HEK293 (cell line): ENCODE data around the gene NFIC.

Experiments used
- EGR2 ChIP-seq: fragments of 450-650 bp; formaldehyde crosslinking; IDR thresholded peaks from 2 replicates; pipeline ENCODE4 v1.5.1; 2016; ENCODE audit warnings: low read depth, missing biosample characterization, missing genetic modification characterization
- FEZF1 ChIP-seq: fragments of 450-650 bp; formaldehyde crosslinking; IDR thresholded peaks from 2 replicates; pipeline ENCODE4 v1.5.1; 2016; ENCODE audit warnings: missing biosample characterization, missing genetic modification characterization
- SCRT1 ChIP-seq: fragments of 450-650 bp; formaldehyde crosslinking; IDR thresholded peaks from 2 replicates; pipeline ENCODE4 v1.5.1; 2016; ENCODE audit warnings: missing biosample characterization, missing genetic modification characterization, borderline replicate concordance
- SP2 ChIP-seq: fragments of 450-650 bp; formaldehyde crosslinking; IDR thresholded peaks from 2 replicates; pipeline ENCODE4 v1.5.1; 2016; ENCODE audit warnings: missing biosample characterization, missing genetic modification characterization
- ZBTB17 ChIP-seq: fragments of 450-650 bp; formaldehyde crosslinking; IDR thresholded peaks from 2 replicates; pipeline ENCODE4 v1.5.1; 2016; ENCODE audit warnings: missing biosample characterization, missing genetic modification characterization
- ZBTB7A ChIP-seq: fragments of 450-650 bp; formaldehyde crosslinking; IDR thresholded peaks from 2 replicates; pipeline ENCODE4 v1.5.1; 2016; ENCODE audit warnings: low read depth, missing biosample characterization, missing genetic modification characterization
- ZNF121 ChIP-seq: fragments of 450-650 bp; formaldehyde crosslinking; IDR thresholded peaks from 2 replicates; pipeline ENCODE4 v1.5.1; 2016; ENCODE audit warnings: missing biosample characterization, missing genetic modification characterization
- ZNF133 ChIP-seq: fragments of 450-650 bp; formaldehyde crosslinking; IDR thresholded peaks from 2 replicates; pipeline ENCODE4 v1.5.1; 2016; ENCODE audit warnings: missing biosample characterization, missing genetic modification characterization
- ZNF16 ChIP-seq: fragments of 450-650 bp; formaldehyde crosslinking; IDR thresholded peaks from 2 replicates; pipeline ENCODE4 v1.5.1; 2016; ENCODE audit warnings: low read depth, missing biosample characterization, missing genetic modification characterization
- ZNF169 ChIP-seq: fragments of 450-650 bp; formaldehyde crosslinking; IDR thresholded peaks from 2 replicates; pipeline ENCODE4 v1.5.1; 2016; ENCODE audit warnings: missing biosample characterization, missing genetic modification characterization
- ZNF2 ChIP-seq: fragments of 450-650 bp; formaldehyde crosslinking; IDR thresholded peaks from 2 replicates; pipeline ENCODE4 v1.5.1; 2016; ENCODE audit warnings: missing biosample characterization, missing genetic modification characterization
- ZNF214 ChIP-seq: fragments of 450-650 bp; formaldehyde crosslinking; IDR thresholded peaks from 2 replicates; pipeline ENCODE4 v1.5.1; 2017; ENCODE audit warnings: missing biosample characterization, mild to moderate bottlenecking, missing genetic modification characterization, borderline replicate concordance
- ZNF24 ChIP-seq: fragments of 450-650 bp; formaldehyde crosslinking; IDR thresholded peaks from 2 replicates; pipeline ENCODE4 v1.5.1; 2016; ENCODE audit warnings: missing biosample characterization, missing genetic modification characterization
- ZNF266 ChIP-seq: fragments of 450-650 bp; formaldehyde crosslinking; IDR thresholded peaks from 2 replicates; pipeline ENCODE4 v1.5.1; 2016; ENCODE audit warnings: missing biosample characterization, missing genetic modification characterization, low read depth
- ZNF350 ChIP-seq: fragments of 450-650 bp; formaldehyde crosslinking; IDR thresholded peaks from 2 replicates; pipeline ENCODE4 v1.5.0; 2017; ENCODE audit warnings: missing biosample characterization, mild to moderate bottlenecking, missing genetic modification characterization
- ZNF555 ChIP-seq: fragments of 450-650 bp; formaldehyde crosslinking; conservative IDR thresholded peaks from 2 replicates; pipeline ENCODE4 v1.5.1; 2017; ENCODE audit warnings: missing biosample characterization, mild to moderate bottlenecking, missing genetic modification characterization, inconsistent platforms
- ZNF596 ChIP-seq: fragments of 450-650 bp; IDR thresholded peaks from 2 replicates; pipeline ENCODE4 v1.5.0; 2018; ENCODE audit warnings: missing biosample characterization, mild to moderate bottlenecking, missing genetic modification characterization, moderate library complexity
- ZNF707 ChIP-seq: fragments of 450-650 bp; formaldehyde crosslinking; IDR thresholded peaks from 2 replicates; pipeline ENCODE4 v1.5.1; 2016; ENCODE audit warnings: missing biosample characterization, missing genetic modification characterization
- ZNF776 ChIP-seq: fragments of 450-650 bp; formaldehyde crosslinking; IDR thresholded peaks from 2 replicates; pipeline ENCODE4 v1.5.0; 2017; ENCODE audit warnings: missing biosample characterization, missing genetic modification characterization, borderline replicate concordance
- ZNF777 ChIP-seq: fragments of 450-650 bp; formaldehyde crosslinking; IDR thresholded peaks from 2 replicates; pipeline ENCODE4 v1.5.1; 2017; ENCODE audit warnings: missing biosample characterization, missing genetic modification characterization, borderline replicate concordance
- ZNF792 ChIP-seq: fragments of 450-650 bp; formaldehyde crosslinking; IDR thresholded peaks from 2 replicates; pipeline ENCODE4 v1.5.1; 2016; ENCODE audit warnings: missing biosample characterization, missing genetic modification characterization
- ZNF837 ChIP-seq: fragments of 450-650 bp; formaldehyde crosslinking; IDR thresholded peaks from 2 replicates; pipeline ENCODE4 v1.5.1; 2016; ENCODE audit warnings: missing biosample characterization, missing genetic modification characterization
- ZXDB ChIP-seq: fragments of 450-650 bp; formaldehyde crosslinking; IDR thresholded peaks from 2 replicates; pipeline ENCODE4 v1.5.1; 2016; ENCODE audit warnings: missing biosample characterization, missing genetic modification characterization
- TF ChIP-seq, protein P1 (sequence below): fragments of 450-650 bp; formaldehyde crosslinking; IDR thresholded peaks from 2 replicates; pipeline ENCODE4 v1.5.1; 2016; ENCODE audit warnings: missing biosample characterization, missing genetic modification characterization
- TF ChIP-seq, protein P2 (sequence below): fragments of 450-650 bp; formaldehyde crosslinking; IDR thresholded peaks from 2 replicates; pipeline ENCODE4 v1.5.1; 2016; ENCODE audit warnings: missing biosample characterization, missing genetic modification characterization
- TF ChIP-seq, protein P3 (sequence below): fragments of 450-650 bp; formaldehyde crosslinking; IDR thresholded peaks from 2 replicates; pipeline ENCODE4 v1.5.0; 2017; ENCODE audit warnings: missing biosample characterization, missing genetic modification characterization, borderline replicate concordance
- TF ChIP-seq, protein P4 (sequence below): fragments of 450-650 bp; formaldehyde crosslinking; IDR thresholded peaks from 2 replicates; pipeline ENCODE4 v1.5.1; 2017; ENCODE audit warnings: missing biosample characterization, missing genetic modification characterization
- TF ChIP-seq, protein P5 (sequence below): sonication (generic); formaldehyde crosslinking; IDR thresholded peaks from 2 replicates; pipeline ENCODE4 v1.8.1; 2022; ENCODE audit warnings: mild to moderate bottlenecking, moderate library complexity, missing genetic modification reagents

Gene NFIC

DNA sequence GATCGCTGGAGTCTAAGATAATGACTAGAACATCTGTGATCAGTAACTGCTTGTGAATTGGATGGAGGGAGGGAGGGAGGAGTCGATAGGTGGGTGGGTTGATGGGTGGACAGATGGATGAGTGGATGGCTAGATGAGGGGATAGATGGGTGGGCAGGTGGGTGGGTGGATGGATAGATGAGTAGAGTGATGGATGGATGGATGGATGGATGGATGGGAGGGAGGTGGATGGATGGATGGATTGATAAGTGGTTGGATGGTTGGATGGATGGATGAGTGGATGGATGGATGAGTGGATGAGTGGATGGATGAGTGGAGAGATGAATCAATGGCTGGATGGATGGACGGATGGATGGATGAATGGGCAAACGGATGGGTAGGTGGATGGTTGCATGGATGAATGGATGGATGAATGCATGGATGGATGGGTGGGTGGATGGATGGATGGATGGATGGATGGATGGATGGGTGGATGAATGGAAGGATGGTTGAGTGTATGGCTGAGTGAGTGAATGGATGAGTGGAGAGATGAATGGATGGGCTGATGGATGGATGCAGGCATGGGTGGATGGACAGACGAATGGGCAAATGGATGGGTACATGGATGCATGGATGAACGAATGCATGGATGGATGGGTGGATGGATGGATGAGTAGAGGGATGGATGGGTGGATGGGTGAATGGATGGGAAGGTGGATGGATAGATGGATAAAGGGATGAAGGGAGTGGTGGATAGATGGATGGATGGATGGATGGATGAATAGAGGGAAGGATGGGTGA, 44.0 kb upstream of the NFIC start (continued):
- TF ChIP-seq ZNF16 (no peak), SCRT1 (tag by site-specific recombination) (no peak), FEZF1 (no peak), ZNF707 (tag by site-specific recombination) (0 out of 2 replicates have a peak, but pooled peaks have one; percentile 10), ZNF121 (no peak), ZBTB7A (tag by site-specific recombination) (peak; percentile 47; the same call in 1 of the 2 replicates), ZNF350 (tag by site-specific recombination) (no peak), ZNF214 (tag by site-specific recombination) (no peak), ZNF792 (tag by site-specific recombination) (no peak), ZBTB17 (tag by site-specific recombination) (peak; percentile 100), ZNF24 (tag by site-specific recombination) (no peak), ZNF837 (tag by site-specific recombination) (no peak), ZNF596 (tag by site-specific recombination) (no peak), ZNF133 (tag by site-specific recombination) (no peak), ZNF266 (tag by site-specific recombination) (0 out of 2 replicates have a peak, but pooled peaks have one; percentile 22), ZXDB (tag by site-specific recombination) (no peak), ZNF555 (no peak), ZNF777 (tag by site-specific recombination) (no peak), ZNF776 (tag by site-specific recombination) (peak; percentile 82; the same call in 1 of the 2 replicates), ZNF2 (tag by site-specific recombination) (no peak), EGR2 (tag by site-specific recombination) (peak; percentile 75; the same call in 1 of the 2 replicates), ZNF169 (tag by site-specific recombination) (no peak), SP2 (tag by site-specific recombination) (peak; percentile 18; the same call in 1 of the 2 replicates)
- TF ChIP-seq, protein P1, sequence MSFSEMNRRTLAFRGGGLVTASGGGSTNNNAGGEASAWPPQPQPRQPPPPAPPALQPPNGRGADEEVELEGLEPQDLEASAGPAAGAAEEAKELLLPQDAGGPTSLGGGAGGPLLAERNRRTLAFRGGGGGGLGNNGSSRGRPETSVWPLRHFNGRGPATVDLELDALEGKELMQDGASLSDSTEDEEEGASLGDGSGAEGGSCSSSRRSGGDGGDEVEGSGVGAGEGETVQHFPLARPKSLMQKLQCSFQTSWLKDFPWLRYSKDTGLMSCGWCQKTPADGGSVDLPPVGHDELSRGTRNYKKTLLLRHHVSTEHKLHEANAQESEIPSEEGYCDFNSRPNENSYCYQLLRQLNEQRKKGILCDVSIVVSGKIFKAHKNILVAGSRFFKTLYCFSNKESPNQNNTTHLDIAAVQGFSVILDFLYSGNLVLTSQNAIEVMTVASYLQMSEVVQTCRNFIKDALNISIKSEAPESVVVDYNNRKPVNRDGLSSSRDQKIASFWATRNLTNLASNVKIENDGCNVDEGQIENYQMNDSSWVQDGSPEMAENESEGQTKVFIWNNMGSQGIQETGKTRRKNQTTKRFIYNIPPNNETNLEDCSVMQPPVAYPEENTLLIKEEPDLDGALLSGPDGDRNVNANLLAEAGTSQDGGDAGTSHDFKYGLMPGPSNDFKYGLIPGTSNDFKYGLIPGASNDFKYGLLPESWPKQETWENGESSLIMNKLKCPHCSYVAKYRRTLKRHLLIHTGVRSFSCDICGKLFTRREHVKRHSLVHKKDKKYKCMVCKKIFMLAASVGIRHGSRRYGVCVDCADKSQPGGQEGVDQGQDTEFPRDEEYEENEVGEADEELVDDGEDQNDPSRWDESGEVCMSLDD (tag by site-specific recombination): no peak
- TF ChIP-seq, protein P2, sequence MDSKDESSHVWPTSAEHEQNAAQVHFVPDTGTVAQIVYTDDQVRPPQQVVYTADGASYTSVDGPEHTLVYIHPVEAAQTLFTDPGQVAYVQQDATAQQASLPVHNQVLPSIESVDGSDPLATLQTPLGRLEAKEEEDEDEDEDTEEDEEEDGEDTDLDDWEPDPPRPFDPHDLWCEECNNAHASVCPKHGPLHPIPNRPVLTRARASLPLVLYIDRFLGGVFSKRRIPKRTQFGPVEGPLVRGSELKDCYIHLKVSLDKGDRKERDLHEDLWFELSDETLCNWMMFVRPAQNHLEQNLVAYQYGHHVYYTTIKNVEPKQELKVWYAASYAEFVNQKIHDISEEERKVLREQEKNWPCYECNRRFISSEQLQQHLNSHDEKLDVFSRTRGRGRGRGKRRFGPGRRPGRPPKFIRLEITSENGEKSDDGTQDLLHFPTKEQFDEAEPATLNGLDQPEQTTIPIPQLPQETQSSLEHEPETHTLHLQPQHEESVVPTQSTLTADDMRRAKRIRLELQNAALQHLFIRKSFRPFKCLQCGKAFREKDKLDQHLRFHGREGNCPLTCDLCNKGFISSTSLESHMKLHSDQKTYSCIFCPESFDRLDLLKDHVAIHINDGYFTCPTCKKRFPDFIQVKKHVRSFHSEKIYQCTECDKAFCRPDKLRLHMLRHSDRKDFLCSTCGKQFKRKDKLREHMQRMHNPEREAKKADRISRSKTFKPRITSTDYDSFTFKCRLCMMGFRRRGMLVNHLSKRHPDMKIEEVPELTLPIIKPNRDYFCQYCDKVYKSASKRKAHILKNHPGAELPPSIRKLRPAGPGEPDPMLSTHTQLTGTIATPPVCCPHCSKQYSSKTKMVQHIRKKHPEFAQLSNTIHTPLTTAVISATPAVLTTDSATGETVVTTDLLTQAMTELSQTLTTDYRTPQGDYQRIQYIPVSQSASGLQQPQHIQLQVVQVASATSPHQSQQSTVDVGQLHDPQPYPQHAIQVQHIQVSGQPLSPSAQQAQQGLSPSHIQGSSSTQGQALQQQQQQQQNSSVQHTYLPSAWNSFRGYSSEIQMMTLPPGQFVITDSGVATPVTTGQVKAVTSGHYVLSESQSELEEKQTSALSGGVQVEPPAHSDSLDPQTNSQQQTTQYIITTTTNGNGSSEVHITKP (tag by site-specific recombination): no peak
- TF ChIP-seq, protein P3, sequence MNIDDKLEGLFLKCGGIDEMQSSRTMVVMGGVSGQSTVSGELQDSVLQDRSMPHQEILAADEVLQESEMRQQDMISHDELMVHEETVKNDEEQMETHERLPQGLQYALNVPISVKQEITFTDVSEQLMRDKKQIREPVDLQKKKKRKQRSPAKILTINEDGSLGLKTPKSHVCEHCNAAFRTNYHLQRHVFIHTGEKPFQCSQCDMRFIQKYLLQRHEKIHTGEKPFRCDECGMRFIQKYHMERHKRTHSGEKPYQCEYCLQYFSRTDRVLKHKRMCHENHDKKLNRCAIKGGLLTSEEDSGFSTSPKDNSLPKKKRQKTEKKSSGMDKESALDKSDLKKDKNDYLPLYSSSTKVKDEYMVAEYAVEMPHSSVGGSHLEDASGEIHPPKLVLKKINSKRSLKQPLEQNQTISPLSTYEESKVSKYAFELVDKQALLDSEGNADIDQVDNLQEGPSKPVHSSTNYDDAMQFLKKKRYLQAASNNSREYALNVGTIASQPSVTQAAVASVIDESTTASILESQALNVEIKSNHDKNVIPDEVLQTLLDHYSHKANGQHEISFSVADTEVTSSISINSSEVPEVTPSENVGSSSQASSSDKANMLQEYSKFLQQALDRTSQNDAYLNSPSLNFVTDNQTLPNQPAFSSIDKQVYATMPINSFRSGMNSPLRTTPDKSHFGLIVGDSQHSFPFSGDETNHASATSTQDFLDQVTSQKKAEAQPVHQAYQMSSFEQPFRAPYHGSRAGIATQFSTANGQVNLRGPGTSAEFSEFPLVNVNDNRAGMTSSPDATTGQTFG: 0 out of 2 replicates have a peak, but pooled peaks have one; percentile 57
- TF ChIP-seq, protein P4, sequence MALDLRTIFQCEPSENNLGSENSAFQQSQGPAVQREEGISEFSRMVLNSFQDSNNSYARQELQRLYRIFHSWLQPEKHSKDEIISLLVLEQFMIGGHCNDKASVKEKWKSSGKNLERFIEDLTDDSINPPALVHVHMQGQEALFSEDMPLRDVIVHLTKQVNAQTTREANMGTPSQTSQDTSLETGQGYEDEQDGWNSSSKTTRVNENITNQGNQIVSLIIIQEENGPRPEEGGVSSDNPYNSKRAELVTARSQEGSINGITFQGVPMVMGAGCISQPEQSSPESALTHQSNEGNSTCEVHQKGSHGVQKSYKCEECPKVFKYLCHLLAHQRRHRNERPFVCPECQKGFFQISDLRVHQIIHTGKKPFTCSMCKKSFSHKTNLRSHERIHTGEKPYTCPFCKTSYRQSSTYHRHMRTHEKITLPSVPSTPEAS (tag by site-specific recombination): no peak
- TF ChIP-seq, protein P5, sequence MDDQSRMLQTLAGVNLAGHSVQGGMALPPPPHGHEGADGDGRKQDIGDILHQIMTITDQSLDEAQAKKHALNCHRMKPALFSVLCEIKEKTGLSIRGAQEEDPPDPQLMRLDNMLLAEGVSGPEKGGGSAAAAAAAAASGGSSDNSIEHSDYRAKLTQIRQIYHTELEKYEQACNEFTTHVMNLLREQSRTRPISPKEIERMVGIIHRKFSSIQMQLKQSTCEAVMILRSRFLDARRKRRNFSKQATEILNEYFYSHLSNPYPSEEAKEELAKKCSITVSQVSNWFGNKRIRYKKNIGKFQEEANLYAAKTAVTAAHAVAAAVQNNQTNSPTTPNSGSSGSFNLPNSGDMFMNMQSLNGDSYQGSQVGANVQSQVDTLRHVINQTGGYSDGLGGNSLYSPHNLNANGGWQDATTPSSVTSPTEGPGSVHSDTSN (CRISPR knock-in tag): no peak
